Astrocyte of the cerebellum (primary cell): ENCODE measurements around the gene PRR19.
A peak's percentile ranks its signal among the peaks of the same experiment; 100 is the strongest.
"Not testable (repeated sequence)": the region's sequence is repeated elsewhere in the genome, so short reads cannot be mapped to it uniquely, and the experiment has no call there.

Experiments
- DNase-seq: peaks from one replicate; pipeline ENCODE4 v3.0.0-alpha.2; 2011; ENCODE audit warnings: low read depth
- H3K4me3 ChIP-seq: 2 replicates; pipeline ENCODE4 v1.5.1; 2011; ENCODE audit warnings: mild to moderate bottlenecking, low read depth, low read length, moderate library complexity
- in situ Hi-C: cut with HindIII; loops from 2 replicates; pipeline ENCODE4 v1.10.0; 2017; ENCODE audit warnings: low sequenced_read_pairs
- TF ChIP-seq, protein P1 (sequence below): IDR thresholded peaks from 2 replicates; pipeline ENCODE4 v1.5.1; 2012; ENCODE audit warnings: low read length, low read depth, moderate library complexity, mild to moderate bottlenecking; ENCODE audit errors: missing control alignments

The PRR19 gene

GRCh38 chr19:42255766-42256745 lies 45.9 kb upstream of the PRR19 start:
- peak overlapping the region; percentile 98 for H3K4me3 ChIP-seq
- TF ChIP-seq, protein P1, sequence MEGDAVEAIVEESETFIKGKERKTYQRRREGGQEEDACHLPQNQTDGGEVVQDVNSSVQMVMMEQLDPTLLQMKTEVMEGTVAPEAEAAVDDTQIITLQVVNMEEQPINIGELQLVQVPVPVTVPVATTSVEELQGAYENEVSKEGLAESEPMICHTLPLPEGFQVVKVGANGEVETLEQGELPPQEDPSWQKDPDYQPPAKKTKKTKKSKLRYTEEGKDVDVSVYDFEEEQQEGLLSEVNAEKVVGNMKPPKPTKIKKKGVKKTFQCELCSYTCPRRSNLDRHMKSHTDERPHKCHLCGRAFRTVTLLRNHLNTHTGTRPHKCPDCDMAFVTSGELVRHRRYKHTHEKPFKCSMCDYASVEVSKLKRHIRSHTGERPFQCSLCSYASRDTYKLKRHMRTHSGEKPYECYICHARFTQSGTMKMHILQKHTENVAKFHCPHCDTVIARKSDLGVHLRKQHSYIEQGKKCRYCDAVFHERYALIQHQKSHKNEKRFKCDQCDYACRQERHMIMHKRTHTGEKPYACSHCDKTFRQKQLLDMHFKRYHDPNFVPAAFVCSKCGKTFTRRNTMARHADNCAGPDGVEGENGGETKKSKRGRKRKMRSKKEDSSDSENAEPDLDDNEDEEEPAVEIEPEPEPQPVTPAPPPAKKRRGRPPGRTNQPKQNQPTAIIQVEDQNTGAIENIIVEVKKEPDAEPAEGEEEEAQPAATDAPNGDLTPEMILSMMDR: no peak
- in situ Hi-C loops: no loop called here
- DNase-seq: no peak

DNA sequence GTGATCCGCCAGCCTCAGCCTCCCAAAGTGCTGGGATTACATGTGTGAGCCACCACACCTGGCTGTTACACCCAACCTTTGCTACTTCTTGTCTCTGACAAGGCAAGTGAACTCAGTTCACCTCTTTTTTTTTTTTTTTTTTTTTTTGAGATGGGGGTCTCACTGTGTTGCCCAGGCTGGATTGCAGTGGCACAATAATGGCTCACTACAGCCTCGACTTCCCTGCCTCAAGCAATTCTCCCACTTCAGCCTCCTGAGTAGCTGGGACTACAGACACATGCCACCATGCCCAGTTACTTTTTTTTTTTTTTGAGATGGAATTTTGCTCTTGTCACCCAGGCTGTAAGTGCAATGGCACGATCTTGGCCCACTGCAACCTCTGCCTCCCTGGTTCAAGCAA lies 44.1 kb upstream of the PRR19 start:
- DNase-seq, H3K4me3 ChIP-seq, in situ Hi-C loops: not testable (repeated sequence)

DNA sequence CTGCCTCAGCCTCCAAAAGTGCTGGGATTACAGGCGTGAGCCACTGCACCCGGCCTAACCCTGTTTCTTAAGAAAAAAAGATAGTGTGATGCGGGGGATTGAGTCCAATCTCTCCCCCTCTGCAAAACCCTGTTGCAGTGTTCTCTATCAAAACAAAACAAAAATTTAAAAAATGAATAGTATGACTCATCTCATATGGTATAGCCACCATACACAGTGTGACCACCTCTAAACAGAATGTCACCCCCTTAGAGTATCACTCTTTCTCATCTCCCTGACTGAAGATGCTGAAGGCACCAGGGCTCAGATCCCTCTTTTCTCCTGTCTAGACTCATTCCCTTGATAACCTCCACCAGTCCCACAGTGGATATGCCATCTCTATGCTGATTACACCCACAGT lies 40.2 kb upstream of the PRR19 start:
- in situ Hi-C loops: no loop called here

GRCh38 chr19:42266105-42266504 lies 35.8 kb upstream of the PRR19 start:
- H3K4me3 ChIP-seq, DNase-seq, in situ Hi-C loops: not testable (repeated sequence)

More for the DNA sequence above, 40.2 kb upstream of the PRR19 start:
- TF ChIP-seq, protein P1: no peak
- no peak overlapping the region for H3K4me3 ChIP-seq
- DNase-seq: no peak

DNA sequence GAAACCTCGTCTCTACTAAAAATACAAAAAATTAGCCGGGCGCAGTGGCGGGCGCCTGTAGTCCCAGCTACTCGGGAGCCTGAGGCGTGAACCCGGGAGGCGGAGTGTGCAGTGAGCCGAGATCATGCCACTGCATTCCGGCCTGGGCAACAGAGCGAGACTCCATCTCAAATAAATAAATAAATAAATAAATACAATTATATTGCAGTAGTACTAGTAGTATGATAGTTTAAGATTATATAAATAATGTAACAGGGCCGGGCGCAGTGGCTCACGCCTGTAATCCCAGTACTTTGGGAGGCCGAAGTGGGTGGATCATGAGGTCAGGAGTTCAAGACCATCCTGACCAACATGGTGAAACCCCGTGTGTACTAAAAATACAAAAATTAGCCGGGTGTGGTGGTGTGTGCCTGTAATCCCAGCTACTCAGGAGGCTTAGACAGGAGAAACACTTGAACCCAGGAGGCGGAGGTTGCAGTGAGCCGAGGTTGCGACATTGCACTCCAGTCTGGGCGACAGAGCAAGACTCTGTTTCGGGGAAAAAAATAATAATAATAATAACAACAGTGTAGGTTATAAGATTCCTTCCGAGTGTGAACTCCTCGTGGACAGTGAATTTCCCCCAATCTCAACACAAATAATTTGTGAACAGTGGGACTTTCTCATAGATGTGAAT lies 34.9 kb upstream of the PRR19 start:
- in situ Hi-C loops, H3K4me3 ChIP-seq, DNase-seq: not testable (repeated sequence)

DNA sequence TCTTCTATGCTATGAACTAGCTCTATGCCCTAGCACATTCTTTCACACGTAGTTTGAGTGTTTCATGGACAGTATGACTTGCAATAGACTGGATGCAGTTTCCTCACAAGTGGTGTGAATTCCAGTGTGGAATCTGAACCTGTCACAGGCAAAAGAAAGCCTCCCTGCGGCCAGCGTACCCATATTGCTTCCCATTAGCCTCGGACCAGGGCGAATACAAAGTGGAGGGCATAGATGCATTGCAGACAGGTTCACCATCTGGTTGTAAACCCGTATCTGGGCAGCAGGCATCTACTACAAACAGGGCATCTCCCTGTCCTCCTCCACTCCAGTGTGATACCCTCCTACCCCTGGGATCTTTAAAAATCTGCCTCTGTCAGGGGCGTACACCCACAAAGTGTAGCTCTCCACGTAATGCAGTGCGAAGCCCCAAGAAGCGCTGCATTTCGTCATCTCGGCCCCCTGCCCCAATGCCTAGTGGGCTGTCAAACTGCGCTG lies 34.2 kb upstream of the PRR19 start:
- DNase-seq: no peak
- H3K4me3 ChIP-seq: peak overlapping the region; percentile 67
- in situ Hi-C loops: no loop called here
- TF ChIP-seq, protein P1: no peak

DNA sequence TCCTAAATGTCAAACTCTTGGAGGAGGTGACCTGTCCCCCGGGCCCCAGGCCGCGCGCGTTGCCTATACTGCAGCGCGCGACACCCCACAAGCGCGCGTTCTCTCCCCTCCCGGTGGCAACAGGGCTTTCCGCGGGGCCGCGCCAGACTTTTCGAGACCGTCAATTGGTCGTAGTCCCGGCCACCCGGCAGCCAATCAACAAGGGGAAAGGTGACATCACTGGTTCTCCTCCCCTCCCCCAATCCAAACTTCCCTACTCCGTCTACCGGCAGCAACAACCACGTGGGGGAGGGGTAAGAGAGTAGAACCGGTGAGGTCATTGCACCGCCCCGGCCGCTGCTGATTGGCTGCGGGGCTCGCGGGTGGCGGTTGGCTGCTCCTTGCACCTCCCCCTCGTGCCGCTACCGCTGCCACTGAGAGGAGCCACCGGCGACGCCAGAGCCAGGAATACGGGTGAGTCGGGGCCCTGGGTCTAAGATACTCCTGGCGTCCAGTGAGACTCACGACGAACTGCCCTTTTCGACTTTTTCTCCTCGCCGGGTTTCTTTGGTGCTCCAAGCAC lies 33.7 kb upstream of the PRR19 start:
- TF ChIP-seq, protein P1: no peak
- DNase-seq: peak; percentile 99
- H3K4me3 ChIP-seq: peak overlapping the region; percentile 67
- in situ Hi-C loops: no loop called here
